Measurements from ENCODE around the gene FRMD4B. TPM values are rescaled to one million over a fixed set of nuclear protein-coding genes. Genes with fewer than 3 reads are reported as not detected.

Gene FRMD4B
- total RNA-seq, 1 experiment from 2014 or later, result 0.90 TPM

DNA sequence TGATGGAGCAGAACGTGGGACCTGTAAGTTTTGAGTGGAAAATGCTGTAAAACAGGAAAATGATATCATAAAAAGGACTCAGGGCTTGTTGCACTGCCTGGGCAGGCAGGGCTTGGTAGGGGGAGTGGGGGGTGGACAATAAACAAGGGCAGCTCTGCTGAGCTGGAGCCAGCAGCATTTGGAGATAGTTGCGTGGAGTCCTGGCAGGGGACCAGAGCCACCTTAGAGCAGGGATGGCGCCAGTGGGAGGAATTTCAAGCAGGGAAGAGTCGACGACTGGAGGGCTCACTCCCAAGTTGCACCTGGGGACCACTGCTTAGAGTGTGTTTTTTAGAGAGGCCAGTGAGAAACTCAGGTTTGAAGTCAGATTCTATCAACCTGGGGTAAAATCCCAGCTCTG, 22.7 kb upstream of the FRMD4B start:
- TF ChIP-seq, protein P1, sequence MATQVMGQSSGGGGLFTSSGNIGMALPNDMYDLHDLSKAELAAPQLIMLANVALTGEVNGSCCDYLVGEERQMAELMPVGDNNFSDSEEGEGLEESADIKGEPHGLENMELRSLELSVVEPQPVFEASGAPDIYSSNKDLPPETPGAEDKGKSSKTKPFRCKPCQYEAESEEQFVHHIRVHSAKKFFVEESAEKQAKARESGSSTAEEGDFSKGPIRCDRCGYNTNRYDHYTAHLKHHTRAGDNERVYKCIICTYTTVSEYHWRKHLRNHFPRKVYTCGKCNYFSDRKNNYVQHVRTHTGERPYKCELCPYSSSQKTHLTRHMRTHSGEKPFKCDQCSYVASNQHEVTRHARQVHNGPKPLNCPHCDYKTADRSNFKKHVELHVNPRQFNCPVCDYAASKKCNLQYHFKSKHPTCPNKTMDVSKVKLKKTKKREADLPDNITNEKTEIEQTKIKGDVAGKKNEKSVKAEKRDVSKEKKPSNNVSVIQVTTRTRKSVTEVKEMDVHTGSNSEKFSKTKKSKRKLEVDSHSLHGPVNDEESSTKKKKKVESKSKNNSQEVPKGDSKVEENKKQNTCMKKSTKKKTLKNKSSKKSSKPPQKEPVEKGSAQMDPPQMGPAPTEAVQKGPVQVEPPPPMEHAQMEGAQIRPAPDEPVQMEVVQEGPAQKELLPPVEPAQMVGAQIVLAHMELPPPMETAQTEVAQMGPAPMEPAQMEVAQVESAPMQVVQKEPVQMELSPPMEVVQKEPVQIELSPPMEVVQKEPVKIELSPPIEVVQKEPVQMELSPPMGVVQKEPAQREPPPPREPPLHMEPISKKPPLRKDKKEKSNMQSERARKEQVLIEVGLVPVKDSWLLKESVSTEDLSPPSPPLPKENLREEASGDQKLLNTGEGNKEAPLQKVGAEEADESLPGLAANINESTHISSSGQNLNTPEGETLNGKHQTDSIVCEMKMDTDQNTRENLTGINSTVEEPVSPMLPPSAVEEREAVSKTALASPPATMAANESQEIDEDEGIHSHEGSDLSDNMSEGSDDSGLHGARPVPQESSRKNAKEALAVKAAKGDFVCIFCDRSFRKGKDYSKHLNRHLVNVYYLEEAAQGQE (IDR thresholded peaks at IDR 0.05; ENCODE audit: insufficient read depth in 1 of 2, low read depth in 2 of 2, low read length in 1 of 2), result no peak
- TF ChIP-seq TCF7L2 (IDR thresholded peaks at IDR 0.05; ENCODE audit: low read depth, low read length), result no peak
- no peak for TF ChIP-seq SIN3A (IDR thresholded peaks at IDR 0.05; ENCODE audit: borderline replicate concordance, insufficient read depth, low read depth, low read length)
- no peak overlapping the region for H3K27ac ChIP-seq (ENCODE audit: low read length)
- no peak overlapping the region for H3K4me3 ChIP-seq (ENCODE audit: low read depth in 2 of 2, low read length in 2 of 2)
- ChIA-PET CTCF (no interaction called here), POLR2A (no interaction called here)
- in situ Hi-C loops (cut with HindIII; ENCODE audit: low pct_unique_long_range_greater_than_20kb, low sequenced_read_pairs), result no loop called here
- ATAC-seq (no peak), DNase-seq (ENCODE audit: low read depth, low spot score) (no peak)
- no peaks in the 10 kb centered on the region for H3K36me3 ChIP-seq (ENCODE audit: control insufficient read depth, insufficient read depth, low read length)
- BruUV-seq (replicated peaks), result no TSS peak
- H3K9me3 ChIP-seq (ENCODE audit: control insufficient read depth, insufficient read depth, low read depth, low read length), result no peaks in the 10 kb centered on the region
- H3K27me3 ChIP-seq (ENCODE audit: control insufficient read depth, insufficient read depth, low read length), result no peaks in the 10 kb centered on the region
- H3K4me1 ChIP-seq (ENCODE audit: control insufficient read depth, insufficient read depth, low read length), result no peaks in the 10 kb centered on the region
- intact Hi-C loops (cut with micrococcal nuclease; ENCODE audit: unreplicated experiment), result no loop called here

DNA sequence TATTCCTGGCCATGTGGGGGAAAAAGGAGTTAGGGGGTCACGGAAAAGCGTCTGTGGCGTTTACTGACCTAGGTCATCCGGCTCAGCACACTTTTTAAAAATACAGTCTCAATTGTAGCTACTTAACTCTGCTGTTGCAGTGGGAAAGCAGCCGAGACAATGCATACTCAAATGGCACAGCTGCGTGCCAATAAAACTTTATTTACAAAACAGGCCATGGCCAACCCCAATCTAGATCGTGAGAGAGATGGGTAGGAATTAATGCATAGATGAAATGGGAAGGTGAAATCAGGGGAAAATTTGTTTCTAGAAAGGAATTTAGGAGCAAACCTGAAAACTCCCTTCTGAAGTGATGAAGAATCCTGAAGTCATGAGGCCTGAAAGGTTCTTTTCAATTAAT, 22.0 kb upstream of the FRMD4B start:
- H3K27me3 ChIP-seq (ENCODE audit: control insufficient read depth, insufficient read depth, low read length), result no peaks in the 10 kb centered on the region
- BruUV-seq (replicated peaks), result no TSS peak
- H3K9me3 ChIP-seq (ENCODE audit: control insufficient read depth, insufficient read depth, low read depth, low read length), result no peaks in the 10 kb centered on the region
- H3K27ac ChIP-seq (ENCODE audit: low read length), result no peak overlapping the region
- TF ChIP-seq SIN3A (IDR thresholded peaks at IDR 0.05; ENCODE audit: borderline replicate concordance, insufficient read depth, low read depth, low read length) (no peak), TCF7L2 (IDR thresholded peaks at IDR 0.05; ENCODE audit: low read depth, low read length) (no peak), POLR2AphosphoS5 (IDR thresholded peaks at IDR 0.05; ENCODE audit: low read depth, low read length) (no peak)
- TF ChIP-seq, protein P1 (IDR thresholded peaks at IDR 0.05; ENCODE audit: insufficient read depth in 1 of 2, low read depth in 2 of 2, low read length in 1 of 2), result no peak
- TF ChIP-seq, protein P2, sequence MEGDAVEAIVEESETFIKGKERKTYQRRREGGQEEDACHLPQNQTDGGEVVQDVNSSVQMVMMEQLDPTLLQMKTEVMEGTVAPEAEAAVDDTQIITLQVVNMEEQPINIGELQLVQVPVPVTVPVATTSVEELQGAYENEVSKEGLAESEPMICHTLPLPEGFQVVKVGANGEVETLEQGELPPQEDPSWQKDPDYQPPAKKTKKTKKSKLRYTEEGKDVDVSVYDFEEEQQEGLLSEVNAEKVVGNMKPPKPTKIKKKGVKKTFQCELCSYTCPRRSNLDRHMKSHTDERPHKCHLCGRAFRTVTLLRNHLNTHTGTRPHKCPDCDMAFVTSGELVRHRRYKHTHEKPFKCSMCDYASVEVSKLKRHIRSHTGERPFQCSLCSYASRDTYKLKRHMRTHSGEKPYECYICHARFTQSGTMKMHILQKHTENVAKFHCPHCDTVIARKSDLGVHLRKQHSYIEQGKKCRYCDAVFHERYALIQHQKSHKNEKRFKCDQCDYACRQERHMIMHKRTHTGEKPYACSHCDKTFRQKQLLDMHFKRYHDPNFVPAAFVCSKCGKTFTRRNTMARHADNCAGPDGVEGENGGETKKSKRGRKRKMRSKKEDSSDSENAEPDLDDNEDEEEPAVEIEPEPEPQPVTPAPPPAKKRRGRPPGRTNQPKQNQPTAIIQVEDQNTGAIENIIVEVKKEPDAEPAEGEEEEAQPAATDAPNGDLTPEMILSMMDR (IDR thresholded peaks at IDR 0.05), result no peak
- no peak overlapping the region for H3K4me3 ChIP-seq (ENCODE audit: low read depth in 2 of 2, low read length in 2 of 2)
- in situ Hi-C loops (cut with HindIII; ENCODE audit: low pct_unique_long_range_greater_than_20kb, low sequenced_read_pairs), result no loop called here
- CTCF ChIA-PET, result no interaction called here
- intact Hi-C loops (cut with micrococcal nuclease; ENCODE audit: unreplicated experiment), result no loop called here
- no peaks in the 10 kb centered on the region for H3K36me3 ChIP-seq (ENCODE audit: control insufficient read depth, insufficient read depth, low read length)
- ATAC-seq (no peak), DNase-seq (ENCODE audit: low read depth, low spot score) (no peak)
- H3K4me1 ChIP-seq (ENCODE audit: control insufficient read depth, insufficient read depth, low read length), result no peaks in the 10 kb centered on the region
- POLR2A ChIA-PET, result no interaction called here
